Ascending aorta (tissue), 2 donors: Measurements from ENCODE around the gene CSTPP1. TPM values are rescaled to one million over a fixed set of nuclear protein-coding genes. Genes with fewer than 3 reads are reported as not detected.
"Not testable (repeated sequence)": the region's sequence is repeated elsewhere in the genome, so short reads cannot be mapped to it uniquely, and the experiment has no call there.

ENCODE experiments used
- DNase-seq, 2 donors: peaks; one replicate each; pipeline ENCODE4 v3.0.0-alpha.2; 2019; ENCODE audit warnings: low spot score in 2 of 2
- H3K27ac ChIP-seq, 2 donors: fragments of 200-600 bp; sonication (generic); one replicate each; pipeline ENCODE4 v1.5.1; 2016 to 2017; ENCODE audit warnings: mild to moderate bottlenecking in 1 of 2
- H3K27me3 ChIP-seq: fragments of 200-600 bp; sonication (generic); one replicate; pipeline ENCODE4 v1.5.1; 2017
- H3K36me3 ChIP-seq, 2 donors: fragments of 200-600 bp; sonication (generic); one replicate each; pipeline ENCODE4 v1.5.1; 2016
- H3K4me1 ChIP-seq, 2 donors: fragments of 200-600 bp; sonication (generic); one replicate each; pipeline ENCODE4 v1.5.1; 2016 to 2017; ENCODE audit warnings: mild to moderate bottlenecking in 1 of 2
- H3K4me3 ChIP-seq, 2 donors: fragments of 200-600 bp; sonication (generic); one replicate each; pipeline ENCODE4 v1.5.1; 2016 to 2017; ENCODE audit warnings: mild to moderate bottlenecking in 1 of 2
- H3K9me3 ChIP-seq, 2 donors: fragments of 200-600 bp; sonication (generic); one replicate each; pipeline ENCODE4 v1.5.1; 2016
- CTCF ChIP-seq, 3 experiments: fragments of 200-600 bp in 2 of 3; fragments of 450-650 bp in 1 of 3; sonication (generic) in 2 of 3; IDR thresholded peaks; one replicate each; pipeline ENCODE4 v1.5.1; 2016 to 2019; ENCODE audit warnings: antibody characterized with exemption in 3 of 3, mild to moderate bottlenecking in 1 of 3, moderate library complexity in 1 of 3
- intact Hi-C: fragments of 100-400 bp; cut with DNase I; formaldehyde crosslinking; loops from one replicate; pipeline ENCODE4 v1.15.1; 2023
- total RNA-seq: library from RNA; depleted of rRNA; stranded (reverse); fragments of >200 nt; gene quantifications from one replicate; pipeline ENCODE4 v1.1.0, GENCODE V29; 2016

CSTPP1 gene
- total RNA-seq, 1 donor from 2014 or later, result 16.6 TPM

- Histone ChIP-seq H3K27ac (no peak overlapping the region), H3K4me3 (peak overlapping the region; percentile 78 to 89), H3K27me3 (no peaks in the 10 kb centered on the region), H3K36me3 (no peaks in the 10 kb centered on the region), H3K9me3 (no peaks in the 10 kb centered on the region), H3K4me1 (peaks cover 8 to 13% of the 10 kb centered on the region in 2 donors)
- intact Hi-C loops, result loop anchor here (2.0 to 10.0 kb wide), 2 partner anchors 19 to 497 kb away; partner anchors contain the start of gene CSTPP1
- TF ChIP-seq CTCF (IDR thresholded peaks at IDR 0.05), result no peak
- DNase-seq, result no peak
Measured at GRCh38 chr11:46917762-46918082, 18.8 kb upstream of the CSTPP1 start.

DNA sequence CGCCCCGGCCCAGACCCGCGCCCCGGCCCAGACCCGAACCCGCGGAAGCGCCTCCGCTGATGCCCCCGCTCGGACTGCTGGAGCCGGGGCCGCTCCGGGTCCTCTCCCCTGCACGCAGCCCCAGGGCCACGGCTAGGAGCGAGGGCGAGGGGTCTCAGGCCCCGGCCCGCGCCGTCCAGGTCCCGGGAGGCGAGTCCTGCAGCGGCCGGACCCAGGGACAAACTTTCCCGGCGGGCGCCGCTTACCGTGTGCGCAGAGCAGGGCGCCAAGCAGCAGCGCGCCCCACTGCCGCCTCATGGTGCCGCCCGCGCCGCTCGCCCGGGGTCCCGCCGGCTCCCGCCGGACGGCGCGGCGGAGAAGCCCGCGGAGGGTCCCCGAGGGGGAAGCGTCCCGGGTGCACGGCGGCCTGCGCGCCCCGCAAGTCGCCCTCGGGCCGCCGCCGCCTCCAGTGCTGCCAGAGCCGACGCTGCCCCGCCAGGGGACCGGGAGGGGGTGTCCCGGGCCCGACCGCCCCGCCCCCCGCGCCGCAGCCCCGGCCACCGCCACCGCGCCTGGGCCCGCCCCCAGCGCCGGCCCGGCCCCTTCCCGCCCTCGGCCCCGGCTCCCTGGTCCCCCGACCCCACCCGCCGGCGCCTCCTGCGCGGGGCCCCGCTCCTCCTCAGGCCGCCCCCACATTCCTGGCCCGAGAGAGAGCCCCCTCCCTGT lies 18.3 kb upstream of the CSTPP1 start, which contains the start of gene LRP4:
Gene LRP4, minus strand, starts transcription at position 468 of the 705 bp plus-strand sequence. Its CDS starts 171 bp downstream, at position 297.
- DNase-seq, result no peak
- H3K27ac ChIP-seq, result peak within 1 kb of the TSS; percentile 34 to 58
- no peaks in the 10 kb centered on the region for H3K27me3 ChIP-seq
- no peaks in the 10 kb centered on the region for H3K36me3 ChIP-seq
- intact Hi-C loops, result loop anchor here (2.0 to 10.0 kb wide), 2 partner anchors 19 to 497 kb away; partner anchors contain the start of gene CSTPP1
- peak within 1 kb of the TSS; percentile 78 to 89 for H3K4me3 ChIP-seq
- peaks cover 8 to 13% of the 10 kb centered on the region in 2 donors for H3K4me1 ChIP-seq
- no peaks in the 10 kb centered on the region for H3K9me3 ChIP-seq
- no peak for TF ChIP-seq CTCF (IDR thresholded peaks at IDR 0.05)

- Histone ChIP-seq H3K4me3 (peak overlapping the region; percentile 78 to 89), H3K27ac (peak overlapping the region in 1 of 2 donors; percentile 49), H3K9me3 (no peaks in the 10 kb centered on the region), H3K36me3 (no peaks in the 10 kb centered on the region), H3K27me3 (no peaks in the 10 kb centered on the region), H3K4me1 (peaks cover 8 to 13% of the 10 kb centered on the region in 2 donors)
- intact Hi-C loops, result loop anchor here (2.0 to 10.0 kb wide), 2 partner anchors 18 to 496 kb away; partner anchors contain the start of gene CSTPP1
- no peak for TF ChIP-seq CTCF (IDR thresholded peaks at IDR 0.05)
- DNase-seq, result no peak
Measured at GRCh38 chr11:46918788-46919513, 17.6 kb upstream of the CSTPP1 start.

DNA sequence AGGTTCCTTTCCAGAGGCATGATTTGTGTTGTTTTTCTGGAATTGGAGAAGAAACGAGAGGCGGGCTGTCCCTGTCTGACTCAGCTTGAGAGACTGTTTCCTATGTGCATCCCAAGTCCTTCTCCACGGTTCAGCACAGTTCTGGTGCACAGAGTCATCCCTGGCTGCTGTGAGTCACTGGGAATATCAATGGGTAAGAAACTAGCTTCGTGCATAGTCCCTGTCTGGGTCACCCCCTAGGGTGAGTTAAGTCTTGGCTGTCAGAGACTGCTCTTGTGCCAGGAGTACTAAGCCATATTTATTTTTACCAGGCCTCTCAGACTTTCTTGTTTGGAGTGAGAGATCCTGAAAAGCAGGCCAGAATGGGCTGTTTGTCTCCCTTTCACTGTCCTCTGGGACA lies 15.8 kb upstream of the CSTPP1 start:
- TF ChIP-seq CTCF (IDR thresholded peaks at IDR 0.05), result no peak
- Histone ChIP-seq H3K9me3 (no peaks in the 10 kb centered on the region), H3K4me1 (peaks cover 8 to 13% of the 10 kb centered on the region in 2 donors), H3K27ac (peak overlapping the region; percentile 26 to 54), H3K36me3 (no peaks in the 10 kb centered on the region), H3K27me3 (no peaks in the 10 kb centered on the region), H3K4me3 (no peak overlapping the region)
- intact Hi-C loops, result no loop called here
- peak in 1 of 2 donors; percentile 81 for DNase-seq

DNA sequence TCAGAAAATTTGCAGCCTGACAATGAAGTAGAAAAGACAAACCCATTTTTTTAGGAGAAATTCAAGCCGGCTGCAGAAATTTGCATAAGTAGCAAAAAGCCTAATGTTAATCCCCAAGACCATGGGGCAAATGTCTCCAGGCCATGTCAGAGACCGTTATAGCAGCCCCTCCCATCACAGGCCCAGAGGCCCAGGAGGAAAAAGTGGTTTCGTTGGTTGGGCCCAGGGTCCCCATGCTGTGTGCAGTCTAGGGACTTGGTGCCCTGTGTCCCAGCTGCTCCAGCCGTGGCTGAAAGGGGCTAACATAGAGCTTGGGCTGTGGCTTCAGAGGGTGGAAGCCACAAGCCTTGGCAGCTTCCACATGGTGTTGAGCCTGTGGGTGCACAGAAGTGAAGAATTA lies 8.6 kb upstream of the CSTPP1 start:
- H3K4me3 ChIP-seq, H3K27me3 ChIP-seq, DNase-seq, H3K27ac ChIP-seq, intact Hi-C loops, H3K4me1 ChIP-seq, H3K9me3 ChIP-seq, H3K36me3 ChIP-seq: not testable (repeated sequence)

GRCh38 chr11:46928701-46929100 lies 7.9 kb upstream of the CSTPP1 start:
- DNase-seq, H3K4me3 ChIP-seq, H3K36me3 ChIP-seq, H3K27me3 ChIP-seq, H3K27ac ChIP-seq, H3K4me1 ChIP-seq, intact Hi-C loops, H3K9me3 ChIP-seq: not testable (repeated sequence)
